H1 (cell line): ENCODE data around the gene LAMC1. TPM values are rescaled to one million over a fixed set of nuclear protein-coding genes. Genes with fewer than 3 reads are reported as not detected.

Experiments
- CTCF ChIA-PET: fragments of 300-600 bp; sonication (Branson Sonifier 250); formaldehyde crosslinking; loops from one replicate; lab custom pipeline; 2021; ENCODE audit not compliant: partially characterized antibody; lab: Charles Lee
- POLR2A ChIA-PET: fragments of 300-600 bp; sonication (Branson Sonifier 250); formaldehyde crosslinking; loops from one replicate; lab custom pipeline; 2021; ENCODE audit warnings: inconsistent platforms; ENCODE audit not compliant: partially characterized antibody; lab: Charles Lee
- DNase-seq, 2 experiments: peaks; one replicate each; pipeline versions ENCODE4 v3.0.0 to v3.0.0-alpha.2; 2010 to 2022; ENCODE audit warnings: low spot score in 2 of 2, low read depth in 1 of 2, mixed read lengths in 1 of 2
- FAIRE-seq: peaks from 2 replicates; lab custom pipeline; 2011; peaks lifted over from hg19 to GRCh38; lab: Jason Lieb, UNC
- H2AFZ ChIP-seq: 2 replicates; pipeline ENCODE4 v1.8.1; 2012; ENCODE audit warnings: low read length, inconsistent platforms
- H2AK5ac ChIP-seq: 2 replicates; pipeline ENCODE4 v1.6.1; 2013; ENCODE audit warnings: low read depth, low read length
- H2BK120ac ChIP-seq: replicated peaks from 2 replicates; pipeline ENCODE3; 2013; ENCODE audit warnings: low read depth, low read length, inconsistent platforms
- H2BK12ac ChIP-seq: 2 replicates; pipeline ENCODE4 v1.6.1; 2013; ENCODE audit warnings: low read depth, low read length
- H2BK15ac ChIP-seq: 2 replicates; pipeline ENCODE4 v1.6.1; 2013; ENCODE audit warnings: low read length
- H2BK20ac ChIP-seq: 2 replicates; pipeline ENCODE4 v1.6.1; 2013; ENCODE audit warnings: low read length
- H2BK5ac ChIP-seq: 2 replicates; pipeline ENCODE4 v1.6.1; 2013; ENCODE audit warnings: low read depth, low read length
- H3K14ac ChIP-seq: 2 replicates; pipeline ENCODE4 v1.6.1; 2013; ENCODE audit warnings: inconsistent platforms; ENCODE audit not compliant: insufficient read length
- H3K18ac ChIP-seq: 2 replicates; pipeline ENCODE4 v1.6.1; 2013; ENCODE audit warnings: low read length; ENCODE audit errors: extremely low read depth
- H3K23ac ChIP-seq: 2 replicates; pipeline ENCODE4 v1.6.1; 2013; ENCODE audit warnings: inconsistent platforms; ENCODE audit not compliant: insufficient read length
- H3K23me2 ChIP-seq: 2 replicates; pipeline ENCODE4 v1.6.1; 2013; ENCODE audit warnings: low read depth, low read length
- H3K27ac ChIP-seq: 2 replicates; pipeline ENCODE4 v1.6.1; 2011; ENCODE audit warnings: low read depth, low read length, inconsistent platforms
- H3K27me3 ChIP-seq, 4 experiments: replicated peaks in 1 of 4; 1 replicate in 1 of 4; 2 replicates in 3 of 4; pipeline versions ENCODE4 v1.6.1 to v1.8.1; 2011 to 2013; ENCODE audit warnings: low read length in 3 of 4, mild to moderate bottlenecking in 3 of 4, inconsistent platforms in 2 of 4, mixed read lengths in 2 of 4, moderate library complexity in 1 of 4; ENCODE audit not compliant: control insufficient read depth in 3 of 4, insufficient read depth in 3 of 4; ENCODE audit errors: extremely low read depth in 1 of 4
- H3K36me3 ChIP-seq, 4 experiments: 2 replicates each; pipeline versions ENCODE4 v1.6.1 to v1.8.1; 2011 to 2013; ENCODE audit warnings: mild to moderate bottlenecking in 4 of 4, low read length in 3 of 4, moderate library complexity in 2 of 4, control low read depth in 1 of 4, inconsistent platforms in 1 of 4; ENCODE audit not compliant: insufficient read depth in 4 of 4, control insufficient read depth in 2 of 4
- H3K4ac ChIP-seq: replicated peaks from 2 replicates; pipeline ENCODE3; 2013; ENCODE audit warnings: low read length, low read depth, mixed read lengths, inconsistent platforms; ENCODE audit not compliant: insufficient read length
- H3K4me1 ChIP-seq, 4 experiments: replicated peaks in 1 of 4; 1 replicate in 1 of 4; 2 replicates in 3 of 4; pipeline versions ENCODE4 v1.6.1 to v1.8.1; 2011 to 2013; ENCODE audit warnings: low read length in 3 of 4, inconsistent platforms in 2 of 4, mixed read lengths in 1 of 4; ENCODE audit not compliant: insufficient read depth in 4 of 4, control insufficient read depth in 3 of 4
- H3K4me2 ChIP-seq, 2 experiments: 2 replicates each; pipeline versions ENCODE4 v1.6.1 to v1.8.1; 2011 to 2013; ENCODE audit warnings: low read depth in 2 of 2, low read length in 2 of 2, control low read depth in 1 of 2, inconsistent platforms in 1 of 2, mild to moderate bottlenecking in 1 of 2; ENCODE audit not compliant: insufficient read depth in 1 of 2
- H3K4me3 ChIP-seq, 4 experiments: fragments of 200-600, 300-600 bp in 1 of 4; sonication (generic), shearing (Covaris generic), sonication (Bioruptor Twin) in 1 of 4; 2 replicates each; pipeline versions ENCODE4 v1.5.1 to v1.8.1; 2011 to 2016; ENCODE audit warnings: low read length in 4 of 4, low read depth in 3 of 4, control low read depth in 2 of 4, inconsistent platforms in 2 of 4, mild to moderate bottlenecking in 2 of 4, mixed read lengths in 1 of 4, moderate library complexity in 1 of 4; ENCODE audit not compliant: insufficient read depth in 2 of 4; ENCODE audit errors: extremely low read depth in 1 of 4
- H3K56ac ChIP-seq: replicated peaks from 2 replicates; pipeline ENCODE3; 2013; ENCODE audit warnings: low read depth, mild to moderate bottlenecking, mixed read lengths, low read length, inconsistent platforms; ENCODE audit not compliant: insufficient read length
- H3K79me1 ChIP-seq: 2 replicates; pipeline ENCODE4 v1.6.1; 2013; ENCODE audit warnings: low read depth, low read length, control low read depth
- H3K79me2 ChIP-seq, 2 experiments: 2 replicates each; pipeline versions ENCODE4 v1.6.1 to v1.8.1; 2012 to 2013; ENCODE audit warnings: low read length in 2 of 2, mild to moderate bottlenecking in 2 of 2, inconsistent platforms in 1 of 2; ENCODE audit not compliant: insufficient read depth in 2 of 2, control insufficient read depth in 1 of 2
- H3K9ac ChIP-seq, 4 experiments: replicated peaks in 1 of 4; 1 replicate in 1 of 4; 2 replicates in 3 of 4; pipeline versions ENCODE4 v1.6.1 to v1.8.1; 2011 to 2013; ENCODE audit warnings: low read depth in 3 of 4, low read length in 3 of 4, control low read depth in 2 of 4, mild to moderate bottlenecking in 2 of 4, moderate library complexity in 2 of 4, inconsistent platforms in 1 of 4; ENCODE audit errors: extremely low read depth in 1 of 4
- H3K9me3 ChIP-seq, 2 experiments: 2 replicates each; pipeline versions ENCODE4 v1.6.1 to v1.8.1; 2012 to 2013; ENCODE audit warnings: mild to moderate bottlenecking in 2 of 2, moderate library complexity in 2 of 2, control low read depth in 1 of 2, inconsistent platforms in 1 of 2, low read depth in 1 of 2, low read length in 1 of 2, mixed read lengths in 1 of 2; ENCODE audit not compliant: insufficient read depth in 2 of 2
- H4K20me1 ChIP-seq, 2 experiments: replicated peaks in 1 of 2; 2 replicates each; pipeline versions ENCODE3 to v1.8.1; 2011 to 2013; ENCODE audit warnings: inconsistent platforms in 2 of 2, low read length in 2 of 2, mild to moderate bottlenecking in 1 of 2; ENCODE audit not compliant: insufficient read depth in 2 of 2, control insufficient read depth in 1 of 2
- H4K5ac ChIP-seq: 2 replicates; pipeline ENCODE4 v1.6.1; 2013; ENCODE audit warnings: low read length, low read depth, mixed read lengths, inconsistent platforms; ENCODE audit not compliant: insufficient read length
- H4K8ac ChIP-seq: 2 replicates; pipeline ENCODE4 v1.8.0; 2013; ENCODE audit warnings: mild to moderate bottlenecking, moderate library complexity, low read length, inconsistent platforms; ENCODE audit not compliant: insufficient read depth; ENCODE audit errors: extremely low read depth
- H4K91ac ChIP-seq: replicated peaks from 2 replicates; pipeline ENCODE3; 2013; ENCODE audit warnings: low read length, mixed read lengths, inconsistent platforms; ENCODE audit not compliant: insufficient read length
- GABPA ChIP-seq: IDR thresholded peaks from 2 replicates; pipeline ENCODE4 v1.6.1; 2011; ENCODE audit warnings: mild to moderate bottlenecking, low read length, moderate library complexity, borderline replicate concordance; ENCODE audit not compliant: insufficient read depth
- KDM4A ChIP-seq: IDR thresholded peaks from one replicate; pipeline ENCODE4 v1.7.1; 2012; ENCODE audit warnings: low read depth, mild to moderate bottlenecking, moderate library complexity, low read length, inconsistent platforms; ENCODE audit not compliant: severe bottlenecking
- POLR2AphosphoS5 ChIP-seq: IDR thresholded peaks from 2 replicates; pipeline ENCODE4 v1.6.1; 2011; ENCODE audit warnings: low read depth, low read length
- RAD21 ChIP-seq, 2 experiments: IDR thresholded peaks in 1 of 2; conservative IDR thresholded peaks in 1 of 2; 2 replicates each; pipeline ENCODE4 v1.6.1; 2011; ENCODE audit warnings: low read depth in 2 of 2, low read length in 2 of 2, improper control_type of control experiment in 1 of 2, inconsistent platforms in 1 of 2, mild to moderate bottlenecking in 1 of 2, moderate library complexity in 1 of 2
- WGBS, 2 experiments: shearing (Covaris generic) in 1 of 2; methylation state at CpG; one replicate each; pipeline versions ENCODE4 v1.1.6 to v1.1.7; 2013 to 2015; ENCODE audit warnings: low lambda C conversion rate in 2 of 2, mixed read lengths in 2 of 2, inconsistent platforms in 1 of 2, low coverage in 1 of 2, missing lambda C conversion rate in 1 of 2; ENCODE audit not compliant: insufficient replicate concordance in 2 of 2, insufficient coverage in 1 of 2, insufficient read length in 1 of 2; ENCODE audit errors: extremely low coverage in 1 of 2, missing lambda C conversion rate in 1 of 2; 5-methylcytosine and 5-hydroxymethylcytosine counted together
- polyA plus RNA-seq, 7 experiments: library from polyadenylated mRNA; depleted of rRNA in 3 of 7; stranded (reverse) in 5 of 7; unstranded in 2 of 7; fragments of >200 nt in 5 of 7; fragments of 200-250 nt in 2 of 7; gene quantifications; 1 replicate in 5 of 7; 2 replicates in 1 of 7; 4 replicates in 1 of 7; pipeline versions ENCODE4 v1.2.1 to v1.2.3, GENCODE V29; 2011 to 2013; ENCODE audit warnings: missing spikeins in 2 of 7, mixed read lengths in 2 of 7
- total RNA-seq: library from RNA; stranded (reverse); fragmentation: NEBNext Ultra II Directional; extraction: Animal tissue kit (Norgen Biotek cat#: 25700); gene quantifications from 2 replicates; pipeline ENCODE4 v1.2.1, GENCODE V29; 2021

LAMC1 gene
- total and polyA plus RNA-seq, 2 of the 8 experiments (the other 6 are each of a cell fraction or from before 2014, with no cell fraction given), result 47.6 to 90.3 TPM

DNA sequence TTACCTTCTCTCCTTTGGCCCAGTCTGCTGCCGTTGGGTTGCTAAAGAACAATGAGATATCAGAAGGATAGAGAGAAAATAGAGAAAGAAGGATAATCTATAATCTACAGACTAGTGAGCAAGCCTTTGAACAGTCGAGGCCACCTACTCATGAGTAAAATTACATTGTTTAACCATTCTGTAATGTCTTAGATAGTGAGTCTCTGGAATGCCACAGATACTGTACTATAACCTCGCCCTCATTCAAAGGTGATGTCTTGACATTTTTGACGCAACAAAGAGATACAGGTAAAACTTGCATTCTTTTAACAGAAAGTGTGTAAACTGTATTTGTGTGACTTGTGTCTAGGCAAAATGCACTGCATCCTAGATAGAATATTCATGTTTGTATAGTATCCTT is 77.9 kb downstream of the LAMC1 start:
- DNase-seq, result no peak
- H3K27me3 ChIP-seq, result no peaks in the 10 kb centered on the region
- peaks cover 7 to 31% (median 19%) of the 10 kb centered on the region in 4 experiments for H3K4me1 ChIP-seq
- FAIRE-seq, result no peak
- H3K23ac ChIP-seq, result no peak overlapping the region
- H2BK15ac ChIP-seq, result no peak overlapping the region
- peaks cover 0 to 26% of the 10 kb centered on the region in 2 experiments; a peak in 2 of 4 replicates for H3K79me2 ChIP-seq
- H3K9me3 ChIP-seq, result no peaks in the 10 kb centered on the region
- no peak overlapping the region for H3K4me2 ChIP-seq
- ChIA-PET POLR2A (no interaction called here), CTCF (interaction anchor here (0.7 to 1.7 kb wide), 4 partner anchors 8 to 694 kb away, joined by 3 to 5 read pairs (median 3); no protein-coding TSS in a partner anchor)
- no peak overlapping the region for H2AK5ac ChIP-seq
- H4K20me1 ChIP-seq, result peaks cover 0 to 2% of the 10 kb centered on the region in 2 experiments
- H2BK20ac ChIP-seq, result no peak overlapping the region
- H2BK5ac ChIP-seq, result no peak overlapping the region
- H3K4ac ChIP-seq, result no peak overlapping the region
- no peaks in the 10 kb centered on the region; the same call in 1 of the 2 replicates for H3K23me2 ChIP-seq
- no peak overlapping the region for H3K56ac ChIP-seq
- peaks cover 0 to 6% (median 0%) of the 10 kb centered on the region in 4 experiments; a peak in 3 of 8 replicates for H3K36me3 ChIP-seq
- no peak overlapping the region for H4K5ac ChIP-seq
- no peak overlapping the region for H4K8ac ChIP-seq
- H2BK120ac ChIP-seq, result no peak overlapping the region
- H3K79me1 ChIP-seq, result peaks cover 4% of the 10 kb centered on the region
- TF ChIP-seq KDM4A, result no peak
- no peak for TF ChIP-seq RAD21 (IDR thresholded peaks at IDR 0.05 in 1 of 2, conservative IDR thresholded peaks at IDR 0.05 in 1 of 2; ENCODE audit: low read depth in 2 of 2, low read length in 2 of 2)
- no peak for TF ChIP-seq GABPA
- TF ChIP-seq POLR2AphosphoS5, result no peak
- no peak overlapping the region for H3K27ac ChIP-seq
- no peak overlapping the region for H2AFZ ChIP-seq
- no peak overlapping the region for H3K18ac ChIP-seq
- WGBS, 2 experiments, result 92% methylated on average over 4 of the region's 4 CpGs; no CpG with 5 or more reads in 1 of the 2 experiments
- no peak overlapping the region for H4K91ac ChIP-seq
- H2BK12ac ChIP-seq, result no peak overlapping the region
- H3K9ac ChIP-seq, result no peak overlapping the region
- peak overlapping the region in 1 of 4 experiments; percentile 4; a peak in 2 of 8 replicates for H3K4me3 ChIP-seq
- no peak overlapping the region for H3K14ac ChIP-seq
